NCI-H2227 (cell line): ENCODE results near the gene XPC.
A peak's percentile ranks its signal among the peaks of the same experiment; 100 is the strongest.

Experiments
- DNase-seq: peaks from one replicate; lab custom pipeline; 2025; ENCODE audit not compliant: unreplicated experiment; lab: John Stamatoyannopoulos, UW

The XPC gene

DNA sequence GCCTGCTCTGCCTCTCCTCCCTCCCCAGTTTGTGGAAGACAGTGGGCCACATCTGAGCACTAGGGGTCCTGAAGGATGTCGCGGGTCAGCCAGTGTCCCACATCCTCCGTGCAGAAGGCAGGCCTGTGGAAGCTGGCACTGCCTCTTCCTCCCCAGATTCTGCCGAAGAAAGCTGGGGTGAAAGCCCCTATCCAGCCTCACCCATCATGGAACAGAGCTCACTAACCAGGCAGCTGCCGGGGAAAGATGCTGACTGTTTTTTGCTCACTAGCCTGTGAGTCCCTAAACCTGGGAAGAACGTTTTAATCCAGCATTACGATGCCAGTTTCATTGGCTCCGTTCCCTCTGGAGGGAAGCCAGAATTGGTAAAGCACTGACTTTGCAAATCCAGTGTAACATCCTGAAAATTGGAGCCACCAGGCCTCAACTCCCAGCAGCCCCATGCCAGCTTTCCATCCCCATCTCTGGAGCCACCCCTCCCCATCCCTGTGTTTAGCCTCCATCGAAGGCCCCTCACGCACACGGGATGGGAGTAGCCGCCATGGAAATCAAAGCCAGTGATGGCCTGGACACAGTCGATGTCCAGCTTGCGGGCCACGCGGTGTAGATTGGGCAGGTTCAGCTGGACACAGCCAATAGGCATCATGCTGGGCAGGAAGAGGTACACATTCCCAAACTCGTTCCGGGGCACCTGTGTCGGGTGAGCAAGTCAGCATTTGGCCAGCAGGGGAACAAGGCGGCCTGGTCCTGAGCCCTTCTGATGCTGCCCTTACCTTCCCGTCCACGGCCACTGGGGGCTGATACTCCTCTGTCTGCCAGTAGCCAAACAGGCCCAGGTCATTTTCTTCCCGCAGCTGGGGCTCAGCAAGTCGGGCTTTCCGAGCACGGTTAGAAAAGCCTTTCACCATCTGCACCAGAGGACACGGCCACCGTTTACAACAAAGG lies 30.1 kb downstream of the XPC start:
- DNase-seq = no peak

DNA sequence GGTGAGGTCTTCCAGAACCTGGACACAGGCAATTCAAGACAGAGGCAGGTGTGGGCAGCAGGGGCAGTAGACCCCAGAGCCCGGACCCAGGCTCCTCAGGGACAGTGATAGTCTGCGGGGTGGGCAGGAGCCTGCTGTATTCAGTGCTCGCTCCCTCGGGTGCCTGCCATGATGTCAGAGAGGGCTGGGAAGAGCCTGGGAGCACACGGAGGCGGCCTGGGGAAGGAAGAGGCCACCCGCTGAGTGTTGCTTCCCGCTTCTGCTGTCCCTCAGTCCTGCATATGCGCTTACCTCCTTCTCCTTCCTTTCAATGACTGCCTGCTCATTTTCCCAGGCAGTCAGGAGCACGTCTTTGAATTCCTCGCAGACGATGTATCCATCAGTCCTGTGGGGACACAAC lies 30.8 kb downstream of the XPC start:
- DNase-seq = no peak

DNA sequence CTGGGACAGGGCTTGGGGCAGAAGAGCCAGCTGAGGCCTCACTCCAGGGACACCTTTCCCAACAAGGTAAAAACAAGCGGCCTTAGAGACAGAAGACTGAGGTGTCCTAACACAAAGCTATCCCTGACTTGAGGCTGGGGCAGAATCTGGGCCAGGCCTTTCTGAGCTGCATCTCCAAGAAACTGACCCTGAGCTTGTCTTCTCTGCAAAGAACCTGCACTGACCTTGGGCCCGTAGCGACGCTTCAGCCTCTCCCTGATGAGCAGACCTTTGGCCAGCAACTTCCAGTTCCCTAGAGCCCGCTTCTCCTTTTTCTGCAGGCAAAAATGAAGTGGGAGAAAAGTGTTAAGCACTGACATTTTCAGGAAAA lies 31.4 kb downstream of the XPC start:
- no peak for DNase-seq

DNA sequence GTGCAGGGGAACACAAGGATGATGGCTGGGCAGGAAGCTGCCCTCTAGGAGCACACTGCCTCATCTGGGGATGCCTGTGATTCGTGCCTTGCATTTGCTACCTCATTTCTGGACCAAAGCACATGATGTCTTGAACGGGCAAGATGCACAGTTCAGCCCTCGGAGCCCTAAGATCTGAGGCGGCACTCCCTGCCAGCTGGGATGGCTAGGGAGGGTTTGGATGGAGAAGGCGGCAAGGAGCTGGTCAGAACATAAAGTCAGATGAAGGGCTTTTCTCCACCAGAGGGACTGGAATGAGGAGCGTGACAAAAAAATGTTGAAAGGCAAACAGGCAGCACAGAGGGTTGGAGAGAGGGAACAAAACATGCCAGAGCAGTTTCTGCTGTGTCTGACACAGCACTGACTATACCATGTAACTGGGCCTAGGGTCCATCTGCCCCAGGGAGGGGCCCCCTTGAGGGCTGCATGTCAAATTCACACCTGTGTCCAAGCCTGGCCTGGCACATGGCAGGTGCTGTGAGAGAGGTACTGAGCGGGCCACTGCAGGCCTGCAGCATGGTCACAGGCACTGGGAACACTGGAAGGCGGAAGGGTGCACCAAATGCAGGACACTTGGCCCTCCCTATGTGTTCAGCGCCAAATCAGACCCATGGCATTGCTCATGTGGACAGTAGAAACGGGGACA lies 31.9 kb downstream of the XPC start:
- DNase-seq = no peak

DNA sequence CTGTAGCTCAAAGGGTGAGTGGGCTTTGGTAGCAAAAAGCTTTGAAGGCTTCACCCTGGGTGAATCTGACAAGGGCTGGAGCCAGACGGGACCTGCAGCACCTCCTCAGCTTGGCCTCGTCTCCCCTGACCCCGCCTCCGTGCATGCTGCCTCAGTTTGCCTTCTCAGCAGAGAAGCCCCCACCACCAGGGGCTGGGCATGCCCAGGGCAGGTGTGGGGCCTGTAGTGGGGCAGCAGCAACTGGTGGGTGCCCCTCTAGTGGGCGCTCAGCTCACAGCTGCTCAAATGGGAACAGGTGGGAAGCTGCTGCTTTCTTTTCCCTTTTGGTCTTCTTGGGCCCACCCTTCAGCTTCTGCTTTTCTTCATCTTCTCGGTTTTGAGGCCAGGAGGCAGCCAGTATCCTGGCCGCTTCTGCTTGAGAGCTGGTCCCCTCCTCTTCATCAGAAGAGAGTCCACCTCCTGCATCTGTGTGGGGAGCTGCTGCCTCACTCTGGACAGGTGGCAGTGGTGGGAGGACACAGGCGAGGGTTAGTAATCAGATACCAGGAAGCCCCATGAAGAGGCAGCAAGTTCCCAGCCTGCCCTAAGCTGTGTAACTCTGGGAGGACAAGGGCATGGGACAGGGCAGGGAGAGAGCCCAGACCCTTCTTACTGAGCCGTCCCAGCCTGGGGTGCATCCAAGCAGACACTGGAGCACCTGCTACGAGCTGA lies 32.6 kb downstream of the XPC start:
- no peak for DNase-seq

DNA sequence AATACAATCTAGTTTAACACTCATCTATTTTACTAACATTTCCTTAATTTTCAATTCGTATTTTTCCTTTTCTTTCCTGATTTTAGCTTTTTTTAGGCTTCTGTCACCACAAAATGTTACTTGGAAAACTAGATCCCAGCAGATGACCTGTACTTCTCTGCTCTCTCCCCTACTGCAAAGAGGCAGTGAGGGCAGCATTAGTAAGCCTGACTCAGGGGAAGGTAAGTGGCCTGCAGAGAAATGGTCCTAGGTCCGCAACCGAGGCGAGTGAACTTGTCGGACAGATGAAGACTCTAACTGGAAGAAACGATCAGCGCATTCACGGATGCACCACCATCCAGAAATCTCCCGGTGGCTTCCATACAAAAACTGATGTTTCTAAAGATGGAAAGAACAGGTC lies 33.2 kb downstream of the XPC start:
- DNase-seq = no peak

DNA sequence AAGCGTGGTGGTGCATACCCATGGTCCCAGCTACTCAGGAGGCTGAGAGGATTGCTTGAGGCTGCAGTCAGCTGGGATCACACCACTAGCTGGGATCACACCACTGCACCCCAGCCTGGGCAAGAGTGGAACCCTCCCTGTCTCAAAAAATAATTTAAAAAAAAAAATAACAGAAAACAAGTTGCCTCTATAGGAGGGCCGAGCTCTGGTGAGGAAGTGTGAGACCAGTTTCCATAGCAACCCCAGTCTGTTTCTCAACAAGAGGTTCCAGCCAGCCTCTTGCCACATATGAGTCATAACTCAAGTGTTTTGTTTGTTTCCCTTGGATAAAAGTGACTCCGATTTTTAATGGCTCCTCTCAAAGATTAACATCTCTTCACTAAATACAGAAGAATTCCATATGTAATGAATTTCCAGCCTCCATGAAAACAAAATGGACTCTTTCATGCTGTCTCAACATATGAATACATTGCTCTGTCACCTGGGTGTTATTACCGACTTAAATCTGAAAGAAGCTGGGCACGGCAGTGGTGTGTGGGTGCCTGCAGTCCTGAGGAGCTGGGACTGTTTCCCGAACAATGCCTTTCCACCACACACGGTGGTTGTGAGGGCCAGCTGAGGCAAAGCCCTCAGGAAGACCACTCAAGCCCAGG lies 33.9 kb downstream of the XPC start:
- peak; percentile 83 for DNase-seq

DNA sequence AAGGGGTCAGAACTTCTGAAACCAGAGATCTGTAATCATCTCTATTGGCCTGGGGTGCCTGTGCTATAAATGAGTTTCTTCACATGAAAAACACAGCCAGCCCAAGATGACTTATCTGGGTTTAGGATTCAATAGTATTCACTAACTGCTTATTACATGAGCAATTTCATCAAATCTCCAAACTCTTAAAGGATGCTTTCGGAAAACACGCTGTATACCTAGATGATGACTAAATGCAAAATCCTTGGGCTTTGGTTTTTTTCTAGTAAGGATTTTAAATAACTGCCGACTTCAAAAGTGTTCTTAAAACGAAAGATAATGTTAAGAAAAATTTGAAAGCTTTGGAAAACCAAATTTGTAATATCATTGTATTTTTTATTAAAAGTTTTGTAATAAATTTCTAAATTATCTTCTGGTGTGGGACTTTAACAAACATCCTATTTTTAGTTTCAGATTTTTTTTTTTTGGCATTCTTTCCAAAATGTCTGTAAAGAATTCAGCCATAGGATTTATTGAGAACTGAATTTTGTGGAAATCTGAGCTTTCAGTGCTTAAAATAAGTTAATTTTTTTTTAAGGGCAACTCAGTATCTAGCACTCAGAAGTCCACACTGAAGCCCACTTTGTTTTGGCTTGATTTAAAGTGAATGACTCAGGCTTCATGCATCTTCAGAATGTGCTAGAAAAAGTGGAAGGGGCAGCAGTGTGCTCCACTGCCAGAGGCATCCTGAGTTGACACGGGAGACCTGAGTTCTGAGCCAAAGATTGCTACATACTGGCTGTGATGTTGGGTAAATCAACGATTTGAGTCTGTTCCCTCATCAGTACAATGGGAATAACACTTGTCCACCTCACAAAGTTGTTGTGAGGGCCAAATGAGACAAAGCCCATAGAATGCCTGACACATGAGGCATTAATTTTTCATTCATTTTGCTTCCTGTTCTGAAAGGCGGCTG lies 34.9 kb downstream of the XPC start:
- DNase-seq = peak; percentile 65

DNA sequence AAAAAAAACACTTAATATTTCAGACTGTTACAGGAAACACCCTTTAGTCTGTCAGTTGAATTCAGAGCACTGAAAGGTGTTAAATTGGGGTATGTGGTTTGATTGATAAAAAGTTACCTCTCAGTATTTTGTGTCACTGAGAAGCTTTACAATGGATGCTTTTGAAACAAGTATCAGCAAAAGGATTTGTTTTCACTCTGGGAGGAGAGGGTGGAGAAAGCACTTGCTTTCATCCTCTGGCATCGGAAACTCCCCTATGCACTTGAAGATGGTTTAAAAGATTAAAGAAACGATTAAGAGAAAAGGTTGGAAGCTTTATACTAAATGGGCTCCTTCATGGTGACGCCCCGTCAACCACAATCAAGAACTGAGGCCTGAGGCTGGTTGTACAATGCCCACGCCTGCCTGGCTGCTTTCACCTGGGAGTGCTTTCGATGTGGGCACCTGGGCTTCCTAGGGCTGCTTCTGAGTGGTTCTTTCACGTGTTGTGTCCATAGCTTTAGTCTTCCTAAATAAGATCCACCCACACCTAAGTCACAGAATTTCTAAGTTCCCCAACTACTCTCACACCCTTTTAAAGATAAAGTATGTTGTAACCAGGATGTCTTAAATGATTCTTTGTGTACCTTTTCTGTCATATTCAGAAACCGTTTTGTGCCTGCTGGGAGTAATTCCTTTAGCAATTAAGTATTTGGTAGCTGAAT lies 35.7 kb downstream of the XPC start:
- DNase-seq = no peak

DNA sequence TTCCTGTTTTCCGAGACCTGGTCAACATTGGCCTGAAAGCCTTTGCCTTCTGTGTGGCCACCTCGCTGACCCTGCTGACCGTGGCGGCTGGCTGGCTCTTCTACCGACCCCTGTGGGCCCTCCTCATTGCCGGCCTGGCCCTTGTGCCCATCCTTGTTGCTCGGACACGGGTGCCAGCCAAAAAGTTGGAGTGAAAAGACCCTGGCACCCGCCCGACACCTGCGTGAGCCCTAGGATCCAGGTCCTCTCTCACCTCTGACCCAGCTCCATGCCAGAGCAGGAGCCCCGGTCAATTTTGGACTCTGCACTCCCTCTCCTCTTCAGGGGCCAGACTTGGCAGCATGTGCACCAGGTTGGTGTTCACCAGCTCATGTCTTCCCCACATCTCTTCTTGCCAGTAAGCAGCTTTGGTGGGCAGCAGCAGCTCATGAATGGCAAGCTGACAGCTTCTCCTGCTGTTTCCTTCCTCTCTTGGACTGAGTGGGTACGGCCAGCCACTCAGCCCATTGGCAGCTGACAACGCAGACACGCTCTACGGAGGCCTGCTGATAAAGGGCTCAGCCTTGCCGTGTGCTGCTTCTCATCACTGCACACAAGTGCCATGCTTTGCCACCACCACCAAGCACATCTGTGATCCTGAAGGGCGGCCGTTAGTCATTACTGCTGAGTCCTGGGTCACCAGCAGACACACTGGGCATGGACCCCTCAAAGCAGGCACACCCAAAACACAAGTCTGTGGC lies 36.6 kb downstream of the XPC start:
- no peak for DNase-seq

DNA sequence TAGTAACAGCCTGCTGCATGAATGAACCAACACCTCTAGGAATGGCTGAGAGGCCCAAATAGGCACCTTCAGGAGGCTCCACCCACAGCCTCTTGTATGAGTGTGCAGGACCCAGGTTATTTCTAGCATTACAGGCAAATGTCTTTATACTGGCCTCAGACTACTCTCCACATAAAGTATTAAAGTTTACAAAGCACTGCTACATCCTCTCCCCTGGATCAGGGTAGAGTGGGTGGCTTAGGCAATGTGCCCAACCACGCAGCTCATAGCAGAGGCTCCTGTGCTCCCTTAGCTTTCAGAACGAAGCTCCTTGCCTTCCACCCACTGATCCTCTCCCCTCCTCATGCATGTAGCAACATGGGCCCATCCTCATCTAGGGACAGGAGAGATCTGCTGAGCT lies 37.3 kb downstream of the XPC start:
- no peak for DNase-seq

DNA sequence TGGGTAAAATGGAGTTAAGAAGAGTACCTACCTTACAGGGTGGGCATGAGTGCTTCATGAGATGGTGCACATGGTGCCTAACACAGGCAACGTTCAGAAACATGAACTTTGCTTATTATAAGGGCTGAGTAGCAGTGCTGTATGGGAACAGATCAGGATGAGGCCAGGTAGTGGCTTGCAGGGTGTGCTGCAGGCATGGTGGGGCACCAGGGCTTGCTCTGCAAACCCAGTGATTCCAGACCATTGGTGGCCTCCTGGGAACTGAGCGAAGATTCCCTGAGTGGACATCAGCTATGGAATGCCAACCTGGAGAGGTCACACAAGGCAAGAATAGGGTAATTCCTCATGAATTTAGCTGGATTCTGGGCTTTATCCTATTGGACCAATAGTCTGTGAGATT lies 37.7 kb downstream of the XPC start:
- no peak for DNase-seq

DNA sequence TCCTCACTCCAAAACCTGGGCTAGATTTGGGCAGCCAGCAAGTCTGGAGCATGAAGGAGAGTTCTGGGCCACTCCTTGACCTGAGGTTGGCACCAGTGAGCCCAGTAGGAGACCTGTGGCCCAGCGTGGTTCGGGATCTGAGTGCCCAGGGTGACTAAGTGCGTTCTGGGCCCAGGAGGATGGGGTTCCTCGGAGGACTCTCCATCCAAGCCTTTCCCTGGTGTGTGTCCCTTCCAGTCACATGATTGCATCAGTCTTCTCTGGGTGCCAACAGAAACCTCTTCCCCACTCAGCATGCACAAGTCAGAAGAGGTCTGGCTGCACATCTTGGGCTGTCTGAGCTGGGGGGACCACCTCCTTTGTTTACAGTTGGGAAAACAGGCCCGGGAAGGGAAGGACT lies 38.6 kb downstream of the XPC start:
- DNase-seq = no peak

DNA sequence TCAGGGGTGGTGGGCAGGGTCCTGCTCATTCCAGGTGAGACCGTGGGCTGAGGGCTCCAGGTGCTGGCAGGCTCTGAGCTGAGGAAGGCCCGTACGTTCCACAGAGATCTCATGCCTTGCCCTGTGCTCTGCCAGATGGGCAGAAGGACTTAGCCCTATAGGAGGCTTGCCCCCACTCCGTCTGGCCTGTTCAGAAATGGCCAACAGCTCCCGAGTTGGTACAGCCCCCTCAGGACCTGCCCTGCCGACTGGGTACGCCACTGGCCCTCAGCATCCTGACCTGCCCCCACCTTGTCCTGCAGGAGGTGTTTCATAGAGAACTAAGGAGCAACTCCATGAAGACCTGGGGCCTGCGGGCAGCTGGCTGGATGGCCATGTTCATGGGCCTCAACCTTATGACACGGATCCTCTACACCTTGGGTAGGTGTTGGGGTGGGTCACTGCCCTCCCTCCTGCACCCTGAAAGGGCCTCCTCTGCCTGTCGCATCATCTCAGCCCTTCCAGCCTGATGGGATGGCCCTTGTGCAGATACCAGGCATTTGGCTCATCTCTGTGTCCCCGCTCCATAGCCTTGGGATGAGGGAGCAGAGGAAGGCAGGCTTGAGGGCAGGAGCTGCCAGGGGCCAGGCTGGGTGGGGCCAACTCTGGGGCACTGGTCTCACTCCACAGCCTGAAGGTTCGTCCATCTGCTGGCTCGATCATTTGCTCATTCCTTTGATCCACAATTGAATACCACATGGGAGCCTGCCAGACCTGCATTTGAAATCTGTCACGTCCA lies 39.3 kb downstream of the XPC start:
- no peak for DNase-seq

DNA sequence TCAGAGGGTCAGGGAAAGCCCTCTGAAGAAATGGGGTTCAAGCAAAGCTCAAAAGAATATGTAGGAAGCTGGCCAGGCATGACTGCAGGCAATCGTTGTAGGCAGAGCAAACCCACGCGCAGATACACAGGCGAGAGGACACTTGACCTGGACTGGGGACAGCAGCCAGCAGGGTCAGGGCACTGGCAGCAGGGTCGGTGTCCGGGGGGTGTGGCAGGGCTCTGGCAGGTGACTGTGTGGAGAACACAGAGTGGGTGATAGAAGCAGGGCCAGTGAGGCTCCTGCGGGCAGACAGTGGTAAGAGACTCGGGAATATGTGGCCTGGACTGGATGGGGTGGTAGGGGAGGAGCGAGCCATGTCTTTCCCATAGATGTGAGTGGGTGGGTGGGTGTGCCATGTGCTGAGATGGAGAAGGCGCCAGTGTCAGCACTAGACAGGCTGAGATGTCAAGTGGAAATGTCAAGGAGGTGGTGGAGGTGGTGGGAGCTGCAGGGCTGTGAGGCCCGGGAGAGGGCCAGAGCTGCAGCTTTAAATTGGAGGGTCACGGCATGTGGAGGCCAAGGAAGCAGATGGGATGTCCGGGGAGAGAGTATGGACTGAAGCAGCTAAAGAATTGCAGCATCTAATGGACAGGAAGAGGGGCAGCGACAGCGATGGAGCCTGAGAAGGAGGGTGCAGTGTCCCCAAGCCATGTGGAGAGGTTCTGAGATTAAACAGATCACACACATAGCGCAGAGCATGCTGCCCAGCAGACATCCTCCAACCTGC lies 40.1 kb downstream of the XPC start:
- no peak for DNase-seq

DNA sequence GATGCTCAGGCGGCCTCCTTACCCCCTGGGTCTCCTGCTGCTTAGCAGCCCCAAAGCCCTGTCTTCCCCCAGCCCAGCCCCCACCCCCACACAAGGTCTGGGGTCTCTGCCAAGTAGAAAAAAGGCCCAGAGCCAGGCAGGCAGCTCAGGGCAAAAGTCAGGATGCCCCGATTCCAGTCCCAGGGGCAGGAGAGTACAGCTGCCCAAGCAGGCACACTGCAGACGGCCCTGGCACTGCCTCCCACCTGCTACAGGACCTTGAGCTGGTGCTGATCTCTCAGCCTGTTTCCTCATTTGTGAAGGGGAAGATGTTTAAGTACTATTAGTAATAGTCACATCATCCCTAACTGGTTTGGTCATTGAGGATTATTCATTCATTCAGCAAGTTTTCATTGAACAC lies 41.0 kb downstream of the XPC start:
- no peak for DNase-seq

DNA sequence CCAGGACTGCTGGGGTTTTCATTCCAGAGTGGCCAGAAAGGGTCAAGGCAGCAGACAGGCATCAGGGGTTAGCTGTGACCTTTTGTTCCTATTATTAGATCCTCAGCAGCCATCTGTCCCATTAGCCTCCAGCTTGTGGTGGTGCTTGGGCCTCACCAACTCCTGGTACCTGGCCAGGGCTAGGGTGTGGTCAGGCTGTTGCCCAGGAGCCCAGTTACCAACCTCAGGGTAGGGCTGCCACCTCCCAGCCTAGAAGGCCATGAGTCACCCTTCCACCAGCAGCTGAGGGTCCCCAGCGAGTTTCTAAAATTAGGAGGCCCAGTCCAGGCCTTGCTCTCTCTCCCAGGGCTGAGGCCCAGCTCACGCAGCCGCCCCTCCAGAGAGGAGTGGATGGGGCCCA lies 41.4 kb downstream of the XPC start:
- no peak for DNase-seq
